Ureter (tissue), 1 donor: ENCODE results near the gene PTOV1. TPM values are rescaled to one million over a fixed set of nuclear protein-coding genes. Genes with fewer than 3 reads are reported as not detected.

Source experiments
- total RNA-seq: library from RNA; stranded (reverse); gene quantifications from one replicate; pipeline ENCODE4 v1.2.4, GENCODE V29; 2023
- donor health status: DM: yes; HTN: yes; CAD: no.

Gene PTOV1
- total RNA-seq, 1 donor from 2014 or later, result 105 TPM

Other genes with a start within 250 kb of the PTOV1 start
- gene RRAS, start 211.0 kb upstream of the PTOV1 start, total RNA-seq, result 59.1 TPM
- 55.7 TPM for gene SCAF1, start 208.9 kb upstream of the PTOV1 start, total RNA-seq
- 108 TPM for gene IRF3, start 185.3 kb upstream of the PTOV1 start, total RNA-seq
- 12.6 TPM for gene BCL2L12, start 185.2 kb upstream of the PTOV1 start, total RNA-seq
- 166 TPM for gene PRMT1, start 173.9 kb upstream of the PTOV1 start, total RNA-seq
- 4.1 TPM for gene ADM5, start 161.6 kb upstream of the PTOV1 start, total RNA-seq
- gene CPT1C, start 160.0 kb upstream of the PTOV1 start, total RNA-seq, result 3.1 TPM
- gene TSKS, start 87.9 kb upstream of the PTOV1 start, total RNA-seq, result 0.44 TPM
- gene AP2A1, start 84.2 kb upstream of the PTOV1 start, total RNA-seq, result 66.6 TPM
- gene FUZ, start 37.9 kb upstream of the PTOV1 start, total RNA-seq, result 13.0 TPM
- gene MED25, start 32.9 kb upstream of the PTOV1 start, total RNA-seq, result 42.2 TPM
- gene PNKP, start 16.4 kb downstream of the PTOV1 start, total RNA-seq, result 122 TPM
- gene AKT1S1, start 26.2 kb downstream of the PTOV1 start, total RNA-seq, result 32.8 TPM
- 30.4 TPM for gene TBC1D17, start 26.5 kb downstream of the PTOV1 start, total RNA-seq
- gene IL4I1, start 45.7 kb downstream of the PTOV1 start, total RNA-seq, result 1.9 TPM
- 35.5 TPM for gene ATF5, start 78.0 kb downstream of the PTOV1 start, total RNA-seq
- gene NUP62, start 78.3 kb downstream of the PTOV1 start, total RNA-seq, result 42.7 TPM
- gene SIGLEC11, start 110.0 kb downstream of the PTOV1 start, total RNA-seq, result 0.70 TPM
- gene VRK3, start 174.2 kb downstream of the PTOV1 start, total RNA-seq, result 56.6 TPM
- gene ZNF473, start 174.8 kb downstream of the PTOV1 start, total RNA-seq, result 12.0 TPM